GM18508 (cell line): ENCODE results near the gene SLC22A1.
"Not testable (repeated sequence)": the region's sequence is repeated elsewhere in the genome, so short reads cannot be mapped to it uniquely, and the experiment has no call there.

Source experiments
- ATAC-seq: cut with Tn5 transposase; IDR thresholded peaks from one replicate; pipeline ENCODE4 v1.9.1; 2021; ENCODE audit warnings: moderate number of reproducible peaks; ENCODE audit not compliant: insufficient read depth, unreplicated experiment

Gene SLC22A1

DNA sequence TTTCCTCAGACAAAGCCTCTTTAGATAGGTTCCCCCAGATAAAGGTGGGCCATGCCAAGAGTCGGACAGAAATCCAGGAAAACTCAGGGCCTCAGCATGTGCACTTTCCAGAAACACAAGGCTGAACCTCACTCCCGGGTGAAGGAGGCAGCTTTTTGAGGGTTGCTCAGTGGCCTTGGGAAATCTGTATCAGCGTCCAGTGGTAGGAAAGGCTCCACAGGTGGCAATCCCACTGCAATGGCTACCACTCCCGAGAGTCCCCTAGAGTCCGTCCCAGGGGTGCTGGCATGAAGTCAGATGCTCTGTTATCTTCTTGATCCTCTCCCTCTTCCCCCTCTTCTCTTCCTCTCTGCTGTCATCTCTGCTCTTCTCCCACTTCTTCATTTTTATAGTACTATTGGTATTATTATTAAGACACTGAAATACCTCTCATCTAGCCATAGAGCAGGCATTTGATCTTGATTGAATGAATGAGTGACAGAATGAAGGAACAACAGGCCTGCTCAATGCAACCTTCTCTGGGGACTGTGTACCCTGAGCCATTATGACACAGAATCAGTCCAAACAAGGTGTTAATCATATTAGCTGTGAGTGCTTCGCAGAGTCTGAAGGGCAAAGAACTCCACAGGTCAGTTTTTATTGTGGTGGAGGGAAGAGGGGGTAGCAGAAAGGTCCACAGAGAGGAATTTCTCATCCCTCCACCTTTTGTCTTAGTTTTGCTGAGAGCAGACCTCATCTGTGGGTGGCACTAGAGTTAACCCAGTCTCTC is 13.3 kb downstream of the SLC22A1 start:
- ATAC-seq, result no peak

DNA sequence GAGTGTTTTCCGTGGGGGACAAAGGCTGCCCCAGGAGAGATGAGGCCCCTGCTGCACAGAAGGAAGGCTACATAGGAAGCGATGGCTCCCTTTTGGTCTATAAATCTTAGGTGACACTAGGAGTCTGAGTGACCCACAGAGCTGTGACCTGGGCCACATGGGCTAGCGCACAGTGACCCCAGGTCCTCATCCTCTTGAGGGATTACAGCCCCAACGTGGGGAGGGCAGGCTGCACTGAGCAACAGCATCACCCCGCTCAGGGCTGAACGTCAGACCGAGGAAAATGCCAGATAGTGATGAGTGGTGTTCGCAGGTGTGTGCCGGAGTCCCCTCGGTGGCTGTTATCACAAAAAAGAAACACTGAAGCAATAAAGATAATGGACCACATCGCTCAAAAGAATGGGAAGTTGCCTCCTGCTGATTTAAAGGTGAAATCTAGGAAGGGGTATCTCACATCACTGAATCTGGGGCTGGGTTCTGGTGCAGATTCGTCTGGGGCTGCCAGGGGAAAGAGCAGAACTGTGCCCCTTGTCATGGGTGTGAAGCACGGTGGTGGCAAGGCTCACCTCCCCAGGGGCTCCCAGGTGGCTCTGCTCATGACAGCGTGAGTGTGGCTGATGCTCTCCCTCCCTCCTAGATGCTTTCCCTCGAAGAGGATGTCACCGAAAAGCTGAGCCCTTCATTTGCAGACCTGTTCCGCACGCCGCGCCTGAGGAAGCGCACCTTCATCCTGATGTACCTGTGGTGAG is 14.5 kb downstream of the SLC22A1 start:
- ATAC-seq, result no peak

DNA sequence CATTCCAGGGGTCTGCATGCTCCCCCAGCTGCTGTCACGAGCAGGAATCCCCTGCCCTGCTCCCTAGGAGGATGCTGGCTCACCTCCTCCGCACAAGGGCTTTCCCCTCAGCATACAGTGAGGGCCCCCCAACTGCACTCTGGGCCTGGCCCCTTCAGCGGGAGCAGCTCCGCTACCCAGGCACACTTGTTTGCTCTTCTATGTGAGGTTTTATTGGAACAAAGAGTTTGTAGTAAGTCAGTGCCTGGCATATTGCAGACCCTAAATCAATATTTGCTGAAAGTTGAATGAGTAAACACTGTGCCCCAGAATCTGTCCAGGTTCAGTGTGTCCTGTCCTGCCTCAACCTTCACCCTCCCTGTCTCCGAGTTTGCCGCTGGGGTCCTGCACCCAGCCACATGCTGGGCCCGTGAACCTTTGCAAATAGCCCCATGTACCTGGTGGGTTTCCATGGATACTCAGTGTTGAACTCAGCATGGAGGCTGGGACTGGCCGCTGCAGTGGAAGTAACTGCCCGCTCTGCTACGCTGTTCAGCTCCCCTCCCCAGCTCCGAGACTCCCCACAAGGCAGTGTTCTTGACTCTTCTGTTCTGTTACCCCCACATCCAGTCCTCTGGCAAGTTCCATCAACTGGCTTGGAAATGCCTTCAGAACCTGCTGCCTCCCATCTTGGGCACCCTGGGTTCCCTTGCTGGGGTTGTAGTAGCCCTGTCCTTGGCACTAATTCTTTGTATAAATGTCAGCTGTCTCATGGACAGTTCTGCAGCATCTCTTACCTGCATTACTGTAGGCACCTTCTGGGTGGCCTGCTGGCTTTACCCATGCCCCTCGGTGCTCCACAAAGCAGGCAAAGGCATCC is 15.7 kb downstream of the SLC22A1 start:
- ATAC-seq, result no peak

DNA sequence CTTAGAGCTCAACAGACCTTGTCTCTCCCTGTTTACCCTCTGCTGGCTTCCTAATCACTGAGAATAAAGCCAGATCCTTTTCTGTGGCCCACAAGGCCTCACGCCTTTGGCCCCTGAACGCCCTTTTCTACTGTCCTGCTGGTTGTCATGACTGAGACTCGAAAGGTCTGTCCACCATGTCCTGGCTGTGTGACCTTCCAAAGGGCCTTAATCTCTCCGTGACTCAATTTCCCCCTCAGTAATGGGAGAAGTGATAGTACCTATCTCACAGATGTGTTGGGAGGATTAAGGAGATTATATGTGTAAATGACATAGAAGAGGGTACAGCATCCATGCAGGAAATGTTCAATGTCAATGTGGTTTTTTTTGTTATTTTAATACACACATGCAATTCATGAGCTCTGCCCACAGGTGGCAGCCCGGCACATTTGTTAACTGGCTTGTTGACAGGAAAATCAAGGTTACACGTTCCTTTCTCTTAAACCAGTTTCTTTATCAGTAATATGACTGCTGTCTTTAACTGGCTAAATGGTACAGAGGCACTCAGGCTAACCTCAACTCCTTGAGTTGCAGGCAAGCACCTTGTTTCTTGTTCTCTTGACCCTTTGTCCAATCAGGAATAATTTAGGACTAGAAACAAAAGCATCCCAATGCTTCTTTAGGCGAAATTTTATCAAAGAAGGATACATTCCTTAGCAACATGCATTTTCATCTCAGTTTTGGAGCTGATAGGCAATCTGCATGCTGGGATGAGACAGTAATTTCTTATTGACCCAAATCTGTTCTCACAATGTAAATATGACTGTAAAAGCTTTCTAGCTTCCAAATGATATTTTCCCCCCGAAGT is 16.6 kb downstream of the SLC22A1 start:
- ATAC-seq, result peak; percentile 61

DNA sequence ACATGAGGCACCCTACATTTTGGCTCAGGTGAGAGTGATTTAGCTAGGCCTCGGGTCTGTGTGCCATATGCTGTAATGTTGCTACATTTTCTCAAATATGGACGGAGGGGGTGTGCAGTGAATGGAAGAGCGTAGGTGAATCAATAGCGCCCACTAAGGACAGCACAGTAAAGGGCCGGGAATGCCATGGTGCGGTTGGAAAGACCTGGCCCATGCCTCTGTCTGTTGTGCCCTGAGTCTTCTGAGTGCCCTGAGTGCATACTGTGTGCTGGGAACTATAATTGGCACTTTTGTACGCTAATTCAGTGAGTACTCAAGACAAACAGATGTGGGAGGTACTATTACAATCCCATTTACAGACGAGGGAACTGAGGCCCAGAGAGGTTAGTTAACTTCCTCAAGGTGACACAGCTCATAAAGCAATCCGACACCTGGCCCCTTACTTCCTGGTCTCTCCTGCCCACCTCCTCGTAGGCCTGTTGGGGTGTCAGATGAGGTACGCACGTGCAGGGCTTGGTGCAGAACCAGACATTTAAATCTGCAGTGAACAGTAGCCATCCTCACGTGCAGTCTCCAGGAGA is 17.3 kb downstream of the SLC22A1 start:
- ATAC-seq, result no peak

DNA sequence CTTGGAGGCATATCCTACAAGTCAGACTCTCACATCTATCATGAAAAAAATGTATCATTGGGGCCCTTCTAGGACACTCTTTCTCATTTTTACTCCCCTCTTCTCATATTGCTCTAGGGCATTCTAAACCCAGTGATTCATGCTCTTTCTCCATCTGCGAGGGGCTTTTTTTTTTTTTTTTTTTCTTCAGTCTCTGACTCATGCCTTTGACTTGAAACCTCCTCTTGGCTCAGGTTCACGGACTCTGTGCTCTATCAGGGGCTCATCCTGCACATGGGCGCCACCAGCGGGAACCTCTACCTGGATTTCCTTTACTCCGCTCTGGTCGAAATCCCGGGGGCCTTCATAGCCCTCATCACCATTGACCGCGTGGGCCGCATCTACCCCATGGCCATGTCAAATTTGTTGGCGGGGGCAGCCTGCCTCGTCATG is 17.8 kb downstream of the SLC22A1 start:
- no peak for ATAC-seq

DNA sequence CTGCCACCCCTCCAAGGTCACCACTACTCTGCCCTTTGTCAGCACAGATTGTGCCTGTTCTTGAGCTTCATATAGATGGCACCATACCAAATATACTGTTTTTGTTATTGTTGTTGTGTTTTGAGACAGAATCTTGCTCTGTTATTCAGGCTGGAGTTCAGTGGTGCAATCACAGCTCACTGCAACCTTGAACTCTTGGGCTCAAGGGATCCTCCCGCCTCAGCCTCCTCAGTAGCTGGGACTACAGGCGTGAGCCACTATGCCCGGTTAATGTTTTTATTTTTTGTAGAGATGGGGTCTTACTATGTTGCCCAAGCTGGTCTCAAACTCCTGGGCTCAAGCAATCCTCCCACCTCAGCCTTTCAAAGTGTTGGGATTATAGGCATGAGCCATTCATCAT is 18.9 kb downstream of the SLC22A1 start:
- not testable (repeated sequence) for ATAC-seq

DNA sequence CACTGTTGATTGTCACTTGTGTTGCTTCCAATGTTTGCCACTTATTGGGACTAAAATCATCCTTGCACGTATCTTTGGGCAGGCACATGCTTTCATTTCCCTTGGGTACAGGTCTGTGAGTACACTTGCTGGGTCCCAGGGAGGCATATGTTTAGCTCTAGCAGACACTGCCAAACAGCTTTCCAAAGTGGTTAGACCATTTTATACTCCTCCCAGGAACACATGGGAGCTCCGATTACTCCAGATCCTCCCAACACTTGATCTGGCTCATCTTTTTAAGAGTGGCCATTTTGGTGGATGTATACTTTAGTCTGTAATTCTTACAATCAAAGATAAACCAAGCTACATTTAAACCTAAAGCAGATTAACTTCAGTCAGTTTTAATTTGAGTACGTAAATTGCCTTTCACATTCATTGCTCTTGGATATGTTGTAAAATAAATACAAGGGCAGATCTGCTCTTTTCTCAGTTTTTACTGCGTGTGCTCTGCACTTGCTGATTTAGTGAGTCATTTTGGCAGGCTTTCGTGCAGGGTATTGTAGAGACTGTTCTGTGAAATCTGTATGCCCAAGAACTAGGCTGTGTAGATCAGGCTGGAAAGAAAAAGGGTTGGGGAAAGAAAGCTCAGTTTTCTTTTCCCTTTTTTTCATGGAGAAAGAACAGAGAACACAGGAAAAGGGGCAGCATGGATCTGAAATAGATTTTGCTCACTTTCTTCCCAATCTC is 19.5 kb downstream of the SLC22A1 start:
- ATAC-seq, result no peak

DNA sequence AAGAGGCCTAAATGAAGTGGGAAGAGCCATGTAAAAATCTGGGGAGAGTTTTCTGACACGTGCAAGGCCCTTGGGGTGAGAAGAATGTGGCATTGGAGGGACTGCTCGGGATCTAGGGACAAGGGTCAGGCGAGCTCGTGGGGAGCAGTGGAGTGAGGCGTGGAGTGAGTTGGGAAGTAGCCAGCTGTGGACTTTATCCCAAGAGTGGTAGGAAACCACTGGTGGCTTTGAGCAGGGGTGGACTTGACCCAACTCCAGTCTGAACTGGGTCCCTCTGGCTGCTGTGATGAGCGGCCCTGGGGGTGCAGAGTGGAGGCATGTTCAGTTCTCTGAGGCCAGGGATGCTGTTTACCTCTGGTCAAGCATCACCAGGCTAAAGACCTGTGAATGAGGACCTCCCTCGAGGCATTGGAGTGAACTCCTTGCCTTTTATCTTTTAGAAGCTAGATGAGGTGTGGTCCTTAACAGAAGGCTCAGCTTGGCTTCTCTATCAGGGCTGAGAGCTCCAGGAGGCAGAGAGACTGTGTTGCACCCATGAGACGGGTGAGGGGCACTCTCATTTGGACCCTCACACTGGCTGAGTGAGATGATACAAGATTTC is 20.6 kb downstream of the SLC22A1 start:
- no peak for ATAC-seq

DNA sequence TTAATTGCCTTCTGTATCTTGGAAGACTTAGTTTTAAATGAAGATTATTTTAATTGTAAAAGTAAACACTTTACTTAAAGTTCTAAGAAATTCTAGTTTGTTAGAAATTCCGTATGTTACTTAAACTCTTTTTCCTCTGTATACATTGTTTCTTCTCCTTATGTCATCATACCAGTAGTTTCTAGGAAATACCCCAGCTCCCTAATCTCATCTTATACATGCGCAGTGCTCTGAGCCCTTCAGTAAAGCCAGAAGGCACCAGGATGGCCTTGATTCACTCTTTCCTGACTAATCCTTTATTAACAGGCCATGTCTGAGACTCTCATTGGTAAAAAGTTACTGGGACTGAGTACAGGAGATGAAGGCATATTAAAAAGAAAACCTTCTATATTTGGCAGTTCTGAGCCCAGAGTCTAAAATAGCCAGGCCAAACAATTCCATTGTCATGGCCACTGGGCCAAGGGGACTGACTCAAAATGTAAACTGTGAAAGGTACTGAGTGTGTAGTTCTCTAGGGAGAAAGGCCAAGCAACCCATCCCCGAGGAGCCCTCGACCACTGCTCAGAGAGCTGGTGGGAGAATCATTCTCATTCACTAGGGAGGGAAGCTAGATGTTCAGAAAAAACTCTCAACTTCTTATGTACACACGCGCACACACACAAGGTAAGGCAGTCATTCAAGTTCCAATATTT is 25.0 kb downstream of the SLC22A1 start:
- no peak for ATAC-seq

DNA sequence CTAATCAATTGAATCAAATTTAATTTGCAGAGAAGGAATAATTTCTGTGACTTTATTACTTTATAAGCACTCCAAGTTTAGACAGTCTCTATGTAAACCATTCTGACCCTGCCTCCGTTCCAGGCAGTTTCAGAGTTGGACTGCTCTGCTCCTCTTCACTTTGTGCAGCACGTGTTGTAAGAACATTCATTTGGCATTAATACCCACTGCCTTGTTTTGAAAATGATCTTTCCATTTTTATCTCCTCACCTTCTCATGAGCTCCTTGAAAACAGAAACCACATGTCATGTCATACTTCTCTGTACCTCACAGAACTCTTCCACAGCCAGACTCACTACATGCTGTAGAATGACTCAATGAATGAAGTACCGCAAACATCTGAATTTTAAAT is 25.5 kb downstream of the SLC22A1 start:
- ATAC-seq, result no peak

DNA sequence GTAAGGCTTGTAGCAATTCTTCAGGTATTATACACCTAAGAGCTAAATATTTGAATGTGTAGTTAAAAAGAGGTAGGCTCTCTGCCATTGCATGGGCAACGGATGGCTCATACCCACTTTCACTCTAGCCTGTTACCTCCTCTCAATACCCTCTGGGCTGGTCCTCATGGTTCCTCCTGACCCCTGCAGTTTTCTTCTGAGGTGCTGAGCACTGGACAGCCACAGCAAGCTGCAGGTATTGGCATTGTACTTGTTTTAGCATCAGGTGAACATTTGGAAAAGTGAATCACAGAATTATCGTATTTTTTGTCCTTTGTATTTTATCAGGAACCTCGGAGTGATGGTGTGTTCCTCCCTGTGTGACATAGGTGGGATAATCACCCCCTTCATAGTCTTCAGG is 32.9 kb downstream of the SLC22A1 start:
- no peak for ATAC-seq

DNA sequence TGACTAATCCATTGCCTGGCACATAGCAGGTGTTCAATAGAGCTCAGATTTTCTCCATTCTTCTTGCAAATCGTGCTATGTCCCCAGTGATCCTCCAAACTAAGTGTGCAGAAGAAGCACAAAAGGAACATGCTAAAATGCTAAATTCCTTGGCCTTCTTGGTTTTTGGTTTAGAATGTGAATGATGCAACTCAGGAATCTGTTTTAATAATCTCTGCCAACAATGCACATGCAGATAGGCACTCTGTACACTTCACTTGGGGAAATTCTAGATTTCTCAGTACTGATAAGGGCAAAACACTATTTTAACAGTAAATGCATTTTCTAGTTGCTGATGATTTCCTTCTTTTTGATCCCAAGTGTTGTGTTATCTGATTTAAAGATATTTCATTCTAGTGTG is 35.2 kb downstream of the SLC22A1 start:
- ATAC-seq, result no peak

DNA sequence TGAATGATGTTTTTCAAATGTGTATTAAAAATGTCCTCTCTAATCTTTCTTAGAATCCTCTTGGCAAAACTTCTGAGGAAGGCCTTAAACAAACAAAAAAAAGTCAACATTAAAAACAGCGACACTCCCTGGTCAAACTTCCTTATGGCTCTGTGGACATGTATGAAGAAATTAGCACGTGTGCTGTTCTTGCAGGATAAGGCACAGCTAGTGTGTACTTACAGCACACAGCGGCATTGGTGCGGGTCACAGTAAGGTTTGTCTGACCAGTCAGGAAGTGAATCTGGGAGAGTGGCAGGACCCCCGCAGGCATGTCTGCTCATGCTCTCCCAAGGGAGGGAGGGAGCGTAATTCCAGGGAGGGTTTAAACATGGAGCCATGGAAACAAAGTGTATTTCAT is 38.8 kb downstream of the SLC22A1 start:
- no peak for ATAC-seq

DNA sequence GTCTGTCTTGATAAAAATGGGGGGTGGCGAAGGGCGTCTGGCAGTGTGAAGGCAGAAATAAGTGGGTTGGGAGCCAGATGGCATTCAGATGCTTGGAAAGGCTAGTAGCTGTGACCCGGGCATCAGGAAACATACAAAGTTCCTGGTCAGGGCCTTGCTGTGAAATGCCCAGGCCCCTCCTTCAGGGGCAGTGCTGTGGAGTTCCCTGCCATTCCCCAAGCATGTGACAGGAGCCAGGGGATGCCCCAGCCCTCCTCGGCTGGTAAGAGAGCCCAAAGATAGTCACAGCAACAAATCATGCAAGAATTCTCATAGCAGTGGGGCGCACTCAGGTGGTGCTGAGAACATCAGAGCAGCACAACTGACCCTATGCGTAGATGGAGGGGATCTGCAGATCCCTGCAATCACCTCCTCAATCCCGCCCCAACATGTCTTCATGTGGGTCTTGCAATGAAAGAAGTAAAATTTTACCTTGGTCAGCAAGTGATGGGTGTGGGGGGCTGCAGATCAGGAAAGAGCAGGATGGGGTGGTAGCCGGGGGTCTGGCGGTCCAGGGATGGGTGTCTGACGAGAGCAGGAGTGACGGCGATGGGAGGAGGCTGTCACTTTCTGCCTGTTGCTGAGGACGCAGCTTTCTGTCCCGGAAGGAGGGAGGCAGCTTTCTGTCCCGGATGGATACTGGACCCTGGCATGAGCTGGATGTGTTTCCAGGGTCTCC is 39.5 kb downstream of the SLC22A1 start:
- no peak for ATAC-seq

DNA sequence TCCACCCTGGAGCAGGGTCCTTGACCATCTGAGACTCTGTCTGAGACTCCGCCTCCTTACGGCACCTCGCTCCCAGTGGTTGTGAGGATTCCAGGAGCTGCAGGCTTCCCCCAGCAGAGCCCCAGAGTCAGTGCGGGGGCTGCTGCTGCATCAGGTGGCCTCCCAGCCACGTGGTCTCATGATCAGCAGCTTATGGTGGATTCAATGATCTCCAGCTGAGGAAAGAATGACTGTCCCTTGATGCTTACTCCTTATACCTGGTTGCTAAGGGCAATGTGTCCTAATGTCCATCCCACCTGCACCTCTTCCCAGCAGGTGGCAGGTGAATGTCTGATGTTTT is 40.0 kb downstream of the SLC22A1 start:
- no peak for ATAC-seq

DNA sequence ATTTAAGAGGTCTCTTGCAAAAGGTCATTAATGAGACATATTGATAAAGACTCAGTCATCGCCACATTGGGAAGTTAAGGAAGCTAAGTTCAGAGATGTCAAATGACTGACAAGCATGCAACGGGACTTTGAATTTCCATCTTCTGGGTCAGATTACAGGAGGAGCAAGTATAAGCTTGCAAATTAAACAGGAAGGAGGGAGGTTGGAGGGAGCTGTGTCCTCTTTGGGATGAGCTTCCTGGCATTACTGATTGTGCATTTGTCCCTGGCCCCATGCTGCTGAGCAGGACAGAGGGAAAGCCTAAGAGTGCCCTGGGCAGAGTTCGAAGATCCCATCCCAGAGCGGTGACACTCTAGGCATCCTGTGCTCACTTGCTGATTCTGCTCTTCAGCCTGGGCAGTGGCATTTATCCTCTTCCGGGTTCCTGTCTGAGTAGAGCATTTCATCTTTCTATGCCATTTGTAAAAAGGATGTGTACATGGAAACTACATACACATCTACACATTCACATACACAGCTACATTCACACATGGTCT is 40.5 kb downstream of the SLC22A1 start:
- no peak for ATAC-seq
